ENCODE measurements around the gene MORN4.
"Not testable (repeated sequence)": the region's sequence is repeated elsewhere in the genome, so short reads cannot be mapped to it uniquely, and the experiment has no call there.

Gene MORN4

GRCh38 chr10:97590748-97591495 is 42.4 kb downstream of the MORN4 start:
- ATAC-seq = no peak
- peaks cover 5% of the 10 kb centered on the region for H3K4me1 Mint-ChIP-seq
- no peaks in the 10 kb centered on the region for H3K9me3 Mint-ChIP-seq
- no peaks in the 10 kb centered on the region for H3K36me3 Mint-ChIP-seq
- no peak overlapping the region for H3K4me3 Mint-ChIP-seq
- no peaks in the 10 kb centered on the region for H3K27me3 Mint-ChIP-seq
- no peak overlapping the region for H3K27ac Mint-ChIP-seq

- no peak overlapping the region for H3K27ac Mint-ChIP-seq
- peak; percentile 25 for ATAC-seq
- no peaks in the 10 kb centered on the region for H3K36me3 Mint-ChIP-seq
- no peaks in the 10 kb centered on the region for H3K9me3 Mint-ChIP-seq
- peaks cover 5% of the 10 kb centered on the region for H3K4me1 Mint-ChIP-seq
- no peak overlapping the region for H3K4me3 Mint-ChIP-seq
- no peaks in the 10 kb centered on the region for H3K27me3 Mint-ChIP-seq
Observed at GRCh38 chr10:97590082-97590747, 43.1 kb downstream of the MORN4 start.

- H3K36me3 Mint-ChIP-seq = no peaks in the 10 kb centered on the region
- no peak within 1 kb of the TSS for H3K27ac Mint-ChIP-seq
- H3K27me3 Mint-ChIP-seq = no peaks in the 10 kb centered on the region
- ATAC-seq = peak; percentile 12
- H3K9me3 Mint-ChIP-seq = no peaks in the 10 kb centered on the region
- no peak within 1 kb of the TSS for H3K4me3 Mint-ChIP-seq
- H3K4me1 Mint-ChIP-seq = peaks cover 5% of the 10 kb centered on the region
Observed at GRCh38 chr10:97589479-97589878, 43.8 kb downstream of the MORN4 start, which contains the start of gene C10orf62. TSS of gene C10orf62 (plus strand) at chr10:97589721. CDS start at chr10:97589898, 177 bp downstream.

GRCh38 chr10:97587183-97587582 is 46.1 kb downstream of the MORN4 start:
- Mint-ChIP-seq H3K27ac (no peak overlapping the region), H3K9me3 (no peaks in the 10 kb centered on the region), H3K4me3 (no peak overlapping the region), H3K4me1 (peaks cover 5% of the 10 kb centered on the region), H3K36me3 (no peaks in the 10 kb centered on the region), H3K27me3 (no peaks in the 10 kb centered on the region)
- ATAC-seq = no peak

GRCh38 chr10:97585439-97585811 is 47.9 kb downstream of the MORN4 start:
- Mint-ChIP-seq H3K4me3 (no peak overlapping the region), H3K27me3 (no peaks in the 10 kb centered on the region), H3K9me3 (no peaks in the 10 kb centered on the region), H3K27ac (no peak overlapping the region), H3K4me1 (no peaks in the 10 kb centered on the region), H3K36me3 (no peaks in the 10 kb centered on the region)
- ATAC-seq = no peak

GRCh38 chr10:97584798-97585438 is 48.4 kb downstream of the MORN4 start:
- Mint-ChIP-seq H3K9me3 (no peaks in the 10 kb centered on the region), H3K36me3 (no peaks in the 10 kb centered on the region), H3K27ac (no peak overlapping the region), H3K4me3 (no peak overlapping the region), H3K27me3 (no peaks in the 10 kb centered on the region), H3K4me1 (no peaks in the 10 kb centered on the region)
- ATAC-seq = no peak

- Mint-ChIP-seq H3K4me1 (no peaks in the 10 kb centered on the region), H3K4me3 (no peak within 1 kb of the TSS)
Observed at GRCh38 chr10:97584060-97584797, 49.1 kb downstream of the MORN4 start, which contains the start of gene HOGA1. TSS of gene HOGA1 (plus strand) at chr10:97584389. CDS start at chr10:97584704, 315 bp downstream.

GRCh38 chr10:97583476-97583875 is 49.8 kb downstream of the MORN4 start:
- no peak for ATAC-seq
- Mint-ChIP-seq H3K27ac (no peak overlapping the region), H3K36me3 (no peaks in the 10 kb centered on the region), H3K4me1 (no peaks in the 10 kb centered on the region), H3K4me3 (no peak overlapping the region), H3K27me3 (no peaks in the 10 kb centered on the region), H3K9me3 (no peaks in the 10 kb centered on the region)

More at GRCh38 chr10:97584060-97584797, 49.1 kb downstream of the MORN4 start, which contains the start of gene HOGA1:
- no peaks in the 10 kb centered on the region for H3K9me3 Mint-ChIP-seq
- no peaks in the 10 kb centered on the region for H3K36me3 Mint-ChIP-seq
- no peak for ATAC-seq
- no peaks in the 10 kb centered on the region for H3K27me3 Mint-ChIP-seq
- H3K27ac Mint-ChIP-seq = no peak within 1 kb of the TSS

- H3K36me3 Mint-ChIP-seq = no peaks in the 10 kb centered on the region
- no peaks in the 10 kb centered on the region for H3K9me3 Mint-ChIP-seq
- H3K4me1 Mint-ChIP-seq = no peaks in the 10 kb centered on the region
- no peaks in the 10 kb centered on the region for H3K27me3 Mint-ChIP-seq
- no peak for ATAC-seq
- H3K4me3 Mint-ChIP-seq = no peak overlapping the region
- H3K27ac Mint-ChIP-seq = no peak overlapping the region
Observed at GRCh38 chr10:97582169-97582568, 51.1 kb downstream of the MORN4 start.

GRCh38 chr10:97580421-97581367 is 52.6 kb downstream of the MORN4 start:
- no peak for ATAC-seq
- Mint-ChIP-seq H3K36me3 (no peaks in the 10 kb centered on the region), H3K4me1 (no peaks in the 10 kb centered on the region), H3K4me3 (no peak overlapping the region), H3K27ac (no peak overlapping the region), H3K9me3 (no peaks in the 10 kb centered on the region), H3K27me3 (no peaks in the 10 kb centered on the region)

- no peak overlapping the region for H3K27ac Mint-ChIP-seq
- H3K9me3 Mint-ChIP-seq = no peaks in the 10 kb centered on the region
- H3K4me1 Mint-ChIP-seq = no peaks in the 10 kb centered on the region
- H3K4me3 Mint-ChIP-seq = no peak overlapping the region
- ATAC-seq = no peak
- H3K27me3 Mint-ChIP-seq = no peaks in the 10 kb centered on the region
- H3K36me3 Mint-ChIP-seq = no peaks in the 10 kb centered on the region
Observed at GRCh38 chr10:97578171-97578844, 55.0 kb downstream of the MORN4 start.

- peaks cover 3% of the 10 kb centered on the region for H3K4me1 Mint-ChIP-seq
- H3K36me3 Mint-ChIP-seq = no peaks in the 10 kb centered on the region
- ATAC-seq = no peak
- H3K4me3 Mint-ChIP-seq = no peak overlapping the region
- no peak overlapping the region for H3K27ac Mint-ChIP-seq
- H3K9me3 Mint-ChIP-seq = no peaks in the 10 kb centered on the region
- no peaks in the 10 kb centered on the region for H3K27me3 Mint-ChIP-seq
Observed at GRCh38 chr10:97577701-97578100, 55.6 kb downstream of the MORN4 start.

- H3K4me3 Mint-ChIP-seq, H3K27me3 Mint-ChIP-seq, H3K9me3 Mint-ChIP-seq, ATAC-seq, H3K27ac Mint-ChIP-seq, H3K36me3 Mint-ChIP-seq, H3K4me1 Mint-ChIP-seq: not testable (repeated sequence)
Observed at GRCh38 chr10:97576487-97576886, 56.8 kb downstream of the MORN4 start.

All from stimulated activated memory B cell treated with anti-CD40 and anti-IgM and Interleukin-4, amounts not matched to agents 10 μg/mL and 1 μg/mL and 100 μg/mL, for 72 hours (primary cell).